ENCODE results near the gene ASB16. TPM values are rescaled to one million over a fixed set of nuclear protein-coding genes. Genes with fewer than 3 reads are reported as not detected.

The ASB16 gene
- total and polyA plus RNA-seq, 2 donors (not counting 3 experiments of a cell fraction or from before 2014, with no cell fraction given): not detected

GRCh38 chr17:44170135-44170498 is 387 bp upstream of the ASB16 start:
- no peak overlapping the region for H3K4me3 ChIP-seq (replicated peaks in 1 of 3; ENCODE audit: insufficient read depth in 1 of 3, low read depth in 1 of 3, low read length in 3 of 3)
- no peak overlapping the region for H2AFZ ChIP-seq (ENCODE audit: low read depth, low read length)
- no peak for FAIRE-seq
- H3K9ac ChIP-seq (replicated peaks; ENCODE audit: extremely low read depth, insufficient read depth, low read length): no peak overlapping the region
- BruUV-seq (replicated peaks): no TSS peak
- no peak for DNase-seq (ENCODE audit: low read depth, low spot score)
- TF ChIP-seq FOS (IDR thresholded peaks at IDR 0.05; ENCODE audit: borderline replicate concordance, insufficient read depth, low read length) (no peak), MAX (IDR thresholded peaks at IDR 0.05; ENCODE audit: insufficient read depth, insufficient read length) (no peak), CTCF (IDR thresholded peaks at IDR 0.05; ENCODE audit: extremely low read depth in 1 of 2, insufficient read depth in 1 of 2, low read depth in 1 of 2, low read length in 2 of 2) (no peak), GATA2 (IDR thresholded peaks at IDR 0.05; ENCODE audit: insufficient read depth, insufficient read length, low read depth, low read length) (no peak), EZH2 (IDR thresholded peaks at IDR 0.05; ENCODE audit: borderline replicate concordance, low read depth, low read length, severe bottlenecking) (no peak), JUN (IDR thresholded peaks at IDR 0.05; ENCODE audit: borderline replicate concordance, insufficient read depth, insufficient read length, low read depth) (no peak), POLR2AphosphoS5 (IDR thresholded peaks at IDR 0.05; ENCODE audit: insufficient read depth, low read depth, low read length) (no peak), POLR2A (IDR thresholded peaks at IDR 0.05; ENCODE audit: low read depth, low read length) (no peak), MYC (IDR thresholded peaks at IDR 0.05; ENCODE audit: low read depth, low read length) (no peak)
- dilution Hi-C loops (cut with MboI; ENCODE audit: extremely low pct_ligation_motif_present, low sequenced_read_pairs) (no loop called here), intact Hi-C loops (cut with micrococcal nuclease) (no loop called here)
- no peak overlapping the region for H3K27ac ChIP-seq (ENCODE audit: insufficient read depth, low read depth, low read length)
- CTCF ChIA-PET: interaction anchor here (3.9 kb wide), 1 partner anchor 226 kb away, joined by 69 read pairs; the partner anchor contains the start of gene PPY
- H3K36me3 ChIP-seq (ENCODE audit: control insufficient read depth in 2 of 2, extremely low read depth in 1 of 2, insufficient read depth in 2 of 2, low read length in 2 of 2): no peaks in the 10 kb centered on the region
- no peak overlapping the region for H3K4me2 ChIP-seq (ENCODE audit: insufficient read depth, low read length)
- H4K20me1 ChIP-seq (replicated peaks; ENCODE audit: control insufficient read depth, extremely low read depth, insufficient read depth, low read length): no peaks in the 10 kb centered on the region
- POLR2A ChIA-PET: no interaction called here
- no peaks in the 10 kb centered on the region for H3K27me3 ChIP-seq (ENCODE audit: control insufficient read depth in 2 of 2, insufficient read depth in 2 of 2, low read length in 2 of 2)
- no peaks in the 10 kb centered on the region for H3K4me1 ChIP-seq (ENCODE audit: control insufficient read depth, extremely low read depth, insufficient read depth, low read length)
- H3K9me3 ChIP-seq (replicated peaks; ENCODE audit: control insufficient read depth, insufficient read depth, low read length): no peaks in the 10 kb centered on the region
- no peaks in the 10 kb centered on the region for H3K79me2 ChIP-seq (ENCODE audit: control insufficient read depth, insufficient read depth, low read length)
- no peaks in the 10 kb centered on the region for H3K9me1 ChIP-seq (replicated peaks; ENCODE audit: control insufficient read depth, extremely low read depth, insufficient read depth, low read length)

All from endothelial cell of umbilical vein (primary cell).